CMK (cell line): Measurements from ENCODE around the gene ZNF518A.

Experiments used
- DNase-seq: peaks from one replicate; pipeline ENCODE4 v3.0.0-alpha.2; 2010; ENCODE audit warnings: low read depth

The ZNF518A gene

GRCh38 chr10:96129387-96130325, at the start of gene ZNF518A:
Gene ZNF518A (plus strand): TSS chr10:96130297. CDS start chr10:96156323, 26,026 bp downstream.
- DNase-seq = peak; percentile 95

- no peak for DNase-seq
Measured at GRCh38 chr10:96082153-96082552, 47.9 kb upstream of the ZNF518A start.

GRCh38 chr10:96082748-96083147, 47.3 kb upstream of the ZNF518A start:
- no peak for DNase-seq

- DNase-seq = no peak
Measured at GRCh38 chr10:96089116-96089515, 41.0 kb upstream of the ZNF518A start.

GRCh38 chr10:96089670-96090462, 40.2 kb upstream of the ZNF518A start:
- DNase-seq = peak; percentile 95

GRCh38 chr10:96090463-96090800, 39.7 kb upstream of the ZNF518A start:
- no peak for DNase-seq

GRCh38 chr10:96092999-96093767, 36.9 kb upstream of the ZNF518A start:
- no peak for DNase-seq

GRCh38 chr10:96093948-96094347, 36.1 kb upstream of the ZNF518A start:
- DNase-seq = no peak

GRCh38 chr10:96096958-96097357, 33.1 kb upstream of the ZNF518A start:
- no peak for DNase-seq

GRCh38 chr10:96097865-96098264, 32.2 kb upstream of the ZNF518A start:
- no peak for DNase-seq

GRCh38 chr10:96107623-96108038, 22.5 kb upstream of the ZNF518A start:
- DNase-seq = no peak

- DNase-seq = no peak
Measured at GRCh38 chr10:96112531-96112930, 17.6 kb upstream of the ZNF518A start.

- no peak for DNase-seq
Measured at GRCh38 chr10:96118604-96119450, 11.3 kb upstream of the ZNF518A start.

- DNase-seq = no peak
Measured at GRCh38 chr10:96122824-96123223, 7.3 kb upstream of the ZNF518A start.

GRCh38 chr10:96124230-96125141, 5.6 kb upstream of the ZNF518A start:
- peak; percentile 42 for DNase-seq

- no peak for DNase-seq
Measured at GRCh38 chr10:96125142-96125515, 5.0 kb upstream of the ZNF518A start.

GRCh38 chr10:96130326-96130995, 364 bp downstream of the ZNF518A start:
- no peak for DNase-seq

GRCh38 chr10:96131621-96132020, 1.5 kb downstream of the ZNF518A start:
- DNase-seq = no peak

- no peak for DNase-seq
Measured at GRCh38 chr10:96133135-96133534, 3.0 kb downstream of the ZNF518A start.

- DNase-seq = no peak
Measured at GRCh38 chr10:96136810-96137209, 6.7 kb downstream of the ZNF518A start.
